Kidney epithelial cell (primary cell): ENCODE data around the gene SYNM. TPM values are rescaled to one million over a fixed set of nuclear protein-coding genes. Genes with fewer than 3 reads are reported as not detected.

ENCODE experiments used
- DNase-seq: peaks from one replicate; pipeline ENCODE4 v3.0.0-alpha.2; 2010; ENCODE audit warnings: low read depth
- H3K27me3 ChIP-seq: 2 replicates; pipeline ENCODE4 v1.6.0; 2011; ENCODE audit warnings: low read length; ENCODE audit not compliant: control insufficient read depth, insufficient read depth
- H3K36me3 ChIP-seq: 2 replicates; pipeline ENCODE4 v1.5.1; 2011; ENCODE audit warnings: low read length; ENCODE audit not compliant: control insufficient read depth, insufficient read depth
- H3K4me3 ChIP-seq: 2 replicates; pipeline ENCODE4 v1.5.1; 2011; ENCODE audit warnings: low read depth, mild to moderate bottlenecking, control low read depth, low read length
- total RNA-seq: library from RNA; depleted of rRNA; stranded (reverse); fragments of >200 nt; gene quantifications from 2 replicates; pipeline ENCODE4 v1.2.3, GENCODE V29; 2015
- TF ChIP-seq, protein P1 (sequence below): IDR thresholded peaks from 2 replicates; pipeline ENCODE4 v1.5.1; 2011; ENCODE audit warnings: mild to moderate bottlenecking, moderate library complexity, low read length, control low read depth, inconsistent platforms; ENCODE audit not compliant: insufficient read depth, poor library complexity, severe bottlenecking

SYNM gene
- total RNA-seq, 1 donor from 2014 or later: 3.9 TPM

DNA sequence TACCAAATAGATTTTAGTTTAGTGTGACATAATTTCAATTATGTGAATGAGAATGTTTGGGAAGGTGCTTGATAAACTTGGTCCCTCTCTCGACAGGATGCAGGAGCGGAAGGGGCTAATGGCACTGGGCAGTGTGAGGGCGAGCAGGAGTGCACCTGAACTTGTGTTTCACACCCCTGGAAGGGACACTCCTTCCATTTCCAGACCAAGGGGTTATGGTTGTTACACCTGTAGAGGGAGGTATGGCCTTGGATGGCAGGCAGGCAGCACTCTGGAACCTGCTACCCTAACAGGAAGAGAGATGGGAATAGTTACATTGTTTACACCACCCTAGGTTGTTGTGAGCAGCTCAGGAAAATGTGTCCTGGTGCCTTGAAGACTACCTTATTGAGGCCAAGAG lies 22.1 kb downstream of the SYNM start:
- Histone ChIP-seq H3K27me3 (no peaks in the 10 kb centered on the region), H3K4me3 (no peak overlapping the region), H3K36me3 (no peaks in the 10 kb centered on the region)
- no peak for DNase-seq
- TF ChIP-seq, protein P1, sequence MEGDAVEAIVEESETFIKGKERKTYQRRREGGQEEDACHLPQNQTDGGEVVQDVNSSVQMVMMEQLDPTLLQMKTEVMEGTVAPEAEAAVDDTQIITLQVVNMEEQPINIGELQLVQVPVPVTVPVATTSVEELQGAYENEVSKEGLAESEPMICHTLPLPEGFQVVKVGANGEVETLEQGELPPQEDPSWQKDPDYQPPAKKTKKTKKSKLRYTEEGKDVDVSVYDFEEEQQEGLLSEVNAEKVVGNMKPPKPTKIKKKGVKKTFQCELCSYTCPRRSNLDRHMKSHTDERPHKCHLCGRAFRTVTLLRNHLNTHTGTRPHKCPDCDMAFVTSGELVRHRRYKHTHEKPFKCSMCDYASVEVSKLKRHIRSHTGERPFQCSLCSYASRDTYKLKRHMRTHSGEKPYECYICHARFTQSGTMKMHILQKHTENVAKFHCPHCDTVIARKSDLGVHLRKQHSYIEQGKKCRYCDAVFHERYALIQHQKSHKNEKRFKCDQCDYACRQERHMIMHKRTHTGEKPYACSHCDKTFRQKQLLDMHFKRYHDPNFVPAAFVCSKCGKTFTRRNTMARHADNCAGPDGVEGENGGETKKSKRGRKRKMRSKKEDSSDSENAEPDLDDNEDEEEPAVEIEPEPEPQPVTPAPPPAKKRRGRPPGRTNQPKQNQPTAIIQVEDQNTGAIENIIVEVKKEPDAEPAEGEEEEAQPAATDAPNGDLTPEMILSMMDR: no peak

DNA sequence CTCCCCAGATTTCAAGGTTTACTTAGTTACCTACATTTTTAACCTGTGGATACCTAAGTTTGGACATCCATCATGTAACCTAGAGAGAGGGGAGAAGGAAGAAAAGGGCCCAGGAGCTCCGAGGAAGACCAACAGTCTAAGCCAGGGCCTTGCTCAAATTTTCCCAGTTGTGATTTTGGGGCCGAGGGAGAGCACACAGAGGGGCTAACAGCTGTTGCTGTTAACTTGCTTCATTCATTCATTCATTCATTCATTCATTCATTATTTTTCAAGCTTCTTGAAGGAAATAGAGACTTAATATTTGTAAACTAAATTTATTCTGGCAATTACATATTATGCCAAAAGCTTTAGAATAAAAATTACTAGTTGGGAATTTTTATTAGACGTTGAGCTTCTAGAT lies 22.9 kb downstream of the SYNM start:
- TF ChIP-seq, protein P1: no peak
- H3K36me3 ChIP-seq: no peaks in the 10 kb centered on the region
- no peak for DNase-seq
- H3K27me3 ChIP-seq: no peaks in the 10 kb centered on the region
- H3K4me3 ChIP-seq: no peak overlapping the region

DNA sequence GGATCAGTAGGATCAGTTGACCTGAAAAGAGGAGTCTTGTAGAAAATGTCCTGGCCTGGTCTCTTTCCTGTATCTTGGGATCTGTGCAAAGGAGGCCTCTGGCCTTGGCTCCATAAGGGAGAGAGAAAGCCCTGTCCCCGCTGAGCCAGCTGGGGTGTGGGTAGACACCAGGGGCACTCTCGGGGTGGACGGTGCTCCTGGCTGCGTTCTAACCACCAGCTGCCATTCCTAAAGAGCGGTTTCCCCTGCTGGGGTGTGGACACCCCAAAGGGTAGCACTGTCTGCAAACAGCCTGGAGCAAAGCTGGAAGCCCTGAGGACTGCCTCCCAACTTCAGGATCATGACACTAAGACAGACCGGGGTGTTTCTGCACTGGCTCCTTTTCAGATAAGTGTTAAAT lies 23.5 kb downstream of the SYNM start:
- no peak overlapping the region for H3K4me3 ChIP-seq
- H3K36me3 ChIP-seq: no peaks in the 10 kb centered on the region
- H3K27me3 ChIP-seq: no peaks in the 10 kb centered on the region
- TF ChIP-seq, protein P1: no peak
- no peak for DNase-seq

DNA sequence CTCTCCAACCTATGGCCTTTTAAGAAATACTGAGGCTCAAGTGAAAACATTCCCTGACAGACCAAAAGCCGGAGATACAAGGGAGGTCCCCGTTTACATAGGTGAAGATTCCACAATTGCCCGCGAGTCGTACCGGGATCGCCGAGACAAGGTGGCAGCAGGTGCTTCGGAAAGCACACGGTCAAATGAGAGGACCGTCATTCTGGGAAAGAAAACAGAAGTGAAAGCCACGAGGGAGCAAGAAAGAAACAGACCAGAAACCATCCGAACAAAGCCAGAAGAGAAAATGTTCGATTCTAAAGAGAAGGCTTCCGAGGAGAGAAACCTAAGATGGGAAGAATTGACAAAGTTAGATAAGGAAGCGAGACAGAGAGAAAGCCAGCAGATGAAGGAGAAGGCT lies 24.8 kb downstream of the SYNM start:
- TF ChIP-seq, protein P1: no peak
- no peaks in the 10 kb centered on the region for H3K27me3 ChIP-seq
- no peaks in the 10 kb centered on the region for H3K36me3 ChIP-seq
- DNase-seq: no peak
- H3K4me3 ChIP-seq: no peak overlapping the region

DNA sequence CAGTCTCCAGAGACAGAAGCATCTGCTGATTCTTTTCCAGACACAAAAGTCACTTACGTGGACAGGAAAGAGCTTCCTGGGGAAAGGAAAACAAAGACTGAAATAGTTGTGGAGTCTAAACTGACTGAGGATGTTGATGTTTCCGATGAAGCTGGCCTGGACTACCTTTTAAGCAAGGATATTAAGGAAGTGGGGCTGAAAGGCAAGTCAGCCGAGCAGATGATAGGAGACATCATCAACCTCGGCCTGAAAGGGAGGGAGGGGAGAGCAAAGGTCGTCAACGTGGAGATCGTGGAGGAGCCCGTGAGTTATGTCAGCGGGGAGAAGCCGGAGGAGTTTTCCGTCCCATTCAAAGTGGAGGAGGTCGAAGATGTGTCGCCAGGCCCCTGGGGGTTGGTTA lies 25.4 kb downstream of the SYNM start:
- no peaks in the 10 kb centered on the region for H3K27me3 ChIP-seq
- H3K36me3 ChIP-seq: no peaks in the 10 kb centered on the region
- TF ChIP-seq, protein P1: no peak
- no peak for DNase-seq
- H3K4me3 ChIP-seq: no peak overlapping the region

DNA sequence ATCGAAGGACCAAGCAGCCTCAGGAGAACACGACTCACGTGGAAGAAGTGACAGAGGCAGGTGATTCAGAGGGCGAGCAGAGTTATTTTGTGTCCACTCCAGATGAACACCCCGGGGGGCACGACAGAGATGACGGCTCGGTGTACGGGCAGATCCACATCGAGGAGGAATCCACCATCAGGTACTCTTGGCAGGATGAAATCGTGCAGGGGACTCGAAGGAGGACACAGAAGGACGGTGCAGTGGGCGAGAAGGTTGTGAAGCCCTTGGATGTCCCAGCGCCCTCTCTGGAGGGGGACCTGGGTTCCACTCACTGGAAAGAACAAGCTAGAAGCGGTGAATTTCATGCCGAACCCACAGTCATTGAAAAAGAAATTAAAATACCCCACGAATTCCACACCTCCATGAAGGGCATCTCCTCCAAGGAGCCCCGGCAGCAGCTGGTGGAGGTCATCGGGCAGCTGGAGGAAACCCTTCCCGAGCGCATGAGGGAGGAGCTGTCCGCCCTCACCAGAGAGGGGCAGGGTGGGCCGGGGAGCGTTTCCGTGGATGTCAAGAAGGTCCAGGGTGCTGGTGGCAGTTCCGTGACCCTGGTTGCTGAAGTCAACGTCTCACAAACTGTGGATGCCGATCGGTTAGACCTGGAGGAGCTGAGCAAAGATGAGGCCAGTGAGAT lies 26.0 kb downstream of the SYNM start:
- no peak for DNase-seq

More for the DNA sequence above, 26.0 kb downstream of the SYNM start:
- Histone ChIP-seq H3K36me3 (no peaks in the 10 kb centered on the region), H3K27me3 (no peaks in the 10 kb centered on the region), H3K4me3 (no peak overlapping the region)
- TF ChIP-seq, protein P1: no peak
